ENCODE measurements around the gene MAP2K5.

DNA sequence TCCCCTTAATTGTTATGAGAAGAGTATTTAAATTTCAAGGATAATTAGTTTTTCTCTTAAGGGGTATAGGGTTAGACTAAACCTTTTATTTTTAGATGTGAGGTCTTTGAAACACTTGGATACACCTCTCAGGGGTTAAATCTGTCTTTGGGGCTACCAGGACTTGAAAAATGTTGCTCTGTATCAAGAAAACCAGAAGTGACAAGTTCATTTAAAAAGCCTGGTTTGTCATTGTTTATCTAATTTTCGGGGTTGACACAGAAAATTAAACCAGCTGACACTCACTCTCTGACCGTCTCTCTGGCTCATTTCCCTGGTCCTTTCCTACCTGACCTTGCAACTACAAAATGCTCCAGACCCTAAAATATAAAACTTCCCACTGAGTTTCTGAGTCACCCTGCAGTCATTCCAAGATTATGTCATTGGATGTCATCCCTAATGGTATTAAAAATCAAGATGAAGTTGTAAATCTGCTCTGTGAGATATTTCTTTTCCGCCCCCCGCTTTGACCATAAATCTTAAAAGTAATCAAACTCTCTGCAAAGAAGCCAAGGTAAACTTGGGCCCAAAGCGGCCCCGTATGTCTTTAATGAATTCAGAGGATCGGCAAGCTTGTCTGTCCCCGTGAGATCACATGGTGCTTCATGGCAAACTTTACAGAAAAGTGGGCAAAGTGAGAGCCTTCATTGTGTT is 249.9 kb downstream of the MAP2K5 start:
- TF ChIP-seq TAF1 (IDR thresholded peaks at IDR 0.05; ENCODE audit: low read depth) (no peak), RAD21 (conservative IDR thresholded peaks at IDR 0.05) (no peak), SMC3 (conservative IDR thresholded peaks at IDR 0.05; ENCODE audit: poor library complexity) (no peak), EZH2 (IDR thresholded peaks at IDR 0.05; ENCODE audit: borderline replicate concordance, insufficient read depth, low read length, poor library complexity, severe bottlenecking) (no peak)
- TF ChIP-seq, protein P1, sequence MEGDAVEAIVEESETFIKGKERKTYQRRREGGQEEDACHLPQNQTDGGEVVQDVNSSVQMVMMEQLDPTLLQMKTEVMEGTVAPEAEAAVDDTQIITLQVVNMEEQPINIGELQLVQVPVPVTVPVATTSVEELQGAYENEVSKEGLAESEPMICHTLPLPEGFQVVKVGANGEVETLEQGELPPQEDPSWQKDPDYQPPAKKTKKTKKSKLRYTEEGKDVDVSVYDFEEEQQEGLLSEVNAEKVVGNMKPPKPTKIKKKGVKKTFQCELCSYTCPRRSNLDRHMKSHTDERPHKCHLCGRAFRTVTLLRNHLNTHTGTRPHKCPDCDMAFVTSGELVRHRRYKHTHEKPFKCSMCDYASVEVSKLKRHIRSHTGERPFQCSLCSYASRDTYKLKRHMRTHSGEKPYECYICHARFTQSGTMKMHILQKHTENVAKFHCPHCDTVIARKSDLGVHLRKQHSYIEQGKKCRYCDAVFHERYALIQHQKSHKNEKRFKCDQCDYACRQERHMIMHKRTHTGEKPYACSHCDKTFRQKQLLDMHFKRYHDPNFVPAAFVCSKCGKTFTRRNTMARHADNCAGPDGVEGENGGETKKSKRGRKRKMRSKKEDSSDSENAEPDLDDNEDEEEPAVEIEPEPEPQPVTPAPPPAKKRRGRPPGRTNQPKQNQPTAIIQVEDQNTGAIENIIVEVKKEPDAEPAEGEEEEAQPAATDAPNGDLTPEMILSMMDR (IDR thresholded peaks at IDR 0.05; ENCODE audit: poor library complexity, severe bottlenecking), result no peak
- TF ChIP-seq, protein P2, sequence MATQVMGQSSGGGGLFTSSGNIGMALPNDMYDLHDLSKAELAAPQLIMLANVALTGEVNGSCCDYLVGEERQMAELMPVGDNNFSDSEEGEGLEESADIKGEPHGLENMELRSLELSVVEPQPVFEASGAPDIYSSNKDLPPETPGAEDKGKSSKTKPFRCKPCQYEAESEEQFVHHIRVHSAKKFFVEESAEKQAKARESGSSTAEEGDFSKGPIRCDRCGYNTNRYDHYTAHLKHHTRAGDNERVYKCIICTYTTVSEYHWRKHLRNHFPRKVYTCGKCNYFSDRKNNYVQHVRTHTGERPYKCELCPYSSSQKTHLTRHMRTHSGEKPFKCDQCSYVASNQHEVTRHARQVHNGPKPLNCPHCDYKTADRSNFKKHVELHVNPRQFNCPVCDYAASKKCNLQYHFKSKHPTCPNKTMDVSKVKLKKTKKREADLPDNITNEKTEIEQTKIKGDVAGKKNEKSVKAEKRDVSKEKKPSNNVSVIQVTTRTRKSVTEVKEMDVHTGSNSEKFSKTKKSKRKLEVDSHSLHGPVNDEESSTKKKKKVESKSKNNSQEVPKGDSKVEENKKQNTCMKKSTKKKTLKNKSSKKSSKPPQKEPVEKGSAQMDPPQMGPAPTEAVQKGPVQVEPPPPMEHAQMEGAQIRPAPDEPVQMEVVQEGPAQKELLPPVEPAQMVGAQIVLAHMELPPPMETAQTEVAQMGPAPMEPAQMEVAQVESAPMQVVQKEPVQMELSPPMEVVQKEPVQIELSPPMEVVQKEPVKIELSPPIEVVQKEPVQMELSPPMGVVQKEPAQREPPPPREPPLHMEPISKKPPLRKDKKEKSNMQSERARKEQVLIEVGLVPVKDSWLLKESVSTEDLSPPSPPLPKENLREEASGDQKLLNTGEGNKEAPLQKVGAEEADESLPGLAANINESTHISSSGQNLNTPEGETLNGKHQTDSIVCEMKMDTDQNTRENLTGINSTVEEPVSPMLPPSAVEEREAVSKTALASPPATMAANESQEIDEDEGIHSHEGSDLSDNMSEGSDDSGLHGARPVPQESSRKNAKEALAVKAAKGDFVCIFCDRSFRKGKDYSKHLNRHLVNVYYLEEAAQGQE (IDR thresholded peaks at IDR 0.05; ENCODE audit: borderline replicate concordance), result no peak
